ENCODE measurements around the gene FRAT1. TPM values are rescaled to one million over a fixed set of nuclear protein-coding genes. Genes with fewer than 3 reads are reported as not detected.

FRAT1 gene
- total RNA-seq, 4 donors from 2014 or later: 5.8 to 15.7 (median 10.3) TPM

GRCh38 chr10:97334370-97335175 lies 15.5 kb downstream of the FRAT1 start, which contains the start of gene FRAT2:
FRAT2 (minus strand) TSS chr10:97334729; CDS start chr10:97334572, 157 bp downstream.
- 1% methylated on average over 40 of the region's 103 CpGs; no CpG with 5 or more reads in 1 of the 2 donors for WGBS, 2 donors (ENCODE audit: low coverage in 1 of 2)
- peak; percentile 92 to 98 (median 97) for TF ChIP-seq POLR2AphosphoS5 (IDR thresholded peaks at IDR 0.05)
- TF ChIP-seq CTCF (IDR thresholded peaks at IDR 0.05): no peak
- peak; percentile 96 for TF ChIP-seq POLR2A (IDR thresholded peaks at IDR 0.05)
- H3K4me3 ChIP-seq: peak within 1 kb of the TSS; percentile 86 to 98 (median 92)
- intact Hi-C loops (cut with DNase I; ENCODE audit: low total_unique reads) (no loop called here), in situ Hi-C loops (cut with MboI; ENCODE audit: low pct_ligation_motif_present in 1 of 4, low pct_unique_long_range_greater_than_20kb in 1 of 4, low sequenced_read_pairs in 3 of 4) (no loop called here)
- no peaks in the 10 kb centered on the region for H3K27me3 ChIP-seq
- no peaks in the 10 kb centered on the region for H3K36me3 ChIP-seq
- H3K27ac ChIP-seq: peak within 1 kb of the TSS; percentile 98 to 99 (median 98)
- H3K9me3 ChIP-seq: no peaks in the 10 kb centered on the region
- H3K4me1 ChIP-seq: peaks cover 12 to 59% (median 43%) of the 10 kb centered on the region in 4 donors
- DNase-seq: peak; percentile 94

GRCh38 chr10:97335188-97335619 lies 16.1 kb downstream of the FRAT1 start:
- WGBS, 2 donors (ENCODE audit: low coverage in 1 of 2): 21% methylated on average over 25 of the region's 25 CpGs; no CpG with 5 or more reads in 1 of the 2 donors
- intact Hi-C loops (cut with DNase I; ENCODE audit: low total_unique reads): no loop called here
- peak overlapping the region; percentile 98 to 99 (median 98) for H3K27ac ChIP-seq
- peak overlapping the region; percentile 86 to 98 (median 92) for H3K4me3 ChIP-seq
- TF ChIP-seq POLR2AphosphoS5 (IDR thresholded peaks at IDR 0.05) (no peak), EP300 (IDR thresholded peaks at IDR 0.05; ENCODE audit: low read depth) (no peak), CTCF (IDR thresholded peaks at IDR 0.05) (no peak), POLR2A (IDR thresholded peaks at IDR 0.05) (no peak)
- peaks cover 12 to 52% (median 37%) of the 10 kb centered on the region in 4 donors for H3K4me1 ChIP-seq
- no peaks in the 10 kb centered on the region for H3K9me3 ChIP-seq
- in situ Hi-C loops (cut with MboI; ENCODE audit: low pct_ligation_motif_present in 1 of 4, low pct_unique_long_range_greater_than_20kb in 1 of 4, low sequenced_read_pairs in 3 of 4): no loop called here
- peak; percentile 19 for DNase-seq
- no peaks in the 10 kb centered on the region for H3K36me3 ChIP-seq
- no peaks in the 10 kb centered on the region for H3K27me3 ChIP-seq

GRCh38 chr10:97336006-97336405 lies 16.9 kb downstream of the FRAT1 start:
- 45 to 58% methylated on average over 5 of the region's 5 CpGs for WGBS, 2 donors (ENCODE audit: low coverage in 1 of 2)
- H3K27ac ChIP-seq: peak overlapping the region in 3 of 4 donors; percentile 71 to 98 (median 73)
- H3K4me3 ChIP-seq: no peak overlapping the region
- peaks cover 8 to 44% (median 35%) of the 10 kb centered on the region in 4 donors for H3K4me1 ChIP-seq
- in situ Hi-C loops (cut with MboI; ENCODE audit: low pct_ligation_motif_present in 1 of 4, low pct_unique_long_range_greater_than_20kb in 1 of 4, low sequenced_read_pairs in 3 of 4) (no loop called here), intact Hi-C loops (cut with DNase I; ENCODE audit: low total_unique reads) (no loop called here)
- no peak for DNase-seq
- no peaks in the 10 kb centered on the region for H3K27me3 ChIP-seq
- H3K36me3 ChIP-seq: no peaks in the 10 kb centered on the region
- no peaks in the 10 kb centered on the region for H3K9me3 ChIP-seq
- TF ChIP-seq EP300 (IDR thresholded peaks at IDR 0.05; ENCODE audit: low read depth): no peak

GRCh38 chr10:97336446-97336845 lies 17.4 kb downstream of the FRAT1 start:
- TF ChIP-seq CTCF (IDR thresholded peaks at IDR 0.05): no peak
- TF ChIP-seq POLR2AphosphoS5 (IDR thresholded peaks at IDR 0.05): no peak
- TF ChIP-seq POLR2A (IDR thresholded peaks at IDR 0.05): no peak
- TF ChIP-seq EP300 (IDR thresholded peaks at IDR 0.05; ENCODE audit: low read depth): no peak
- 18% methylated on average over 5 of the region's 5 CpGs for WGBS, 2 donors (ENCODE audit: low coverage in 1 of 2)
- no peaks in the 10 kb centered on the region for H3K36me3 ChIP-seq
- H3K4me1 ChIP-seq: peaks cover 4 to 40% (median 31%) of the 10 kb centered on the region in 4 donors
- no peaks in the 10 kb centered on the region for H3K27me3 ChIP-seq
- intact Hi-C loops (cut with DNase I; ENCODE audit: low total_unique reads): no loop called here
- no peak for DNase-seq
- H3K27ac ChIP-seq: peak overlapping the region; percentile 66 to 98 (median 72)
- H3K9me3 ChIP-seq: no peaks in the 10 kb centered on the region
- in situ Hi-C loops (cut with MboI; ENCODE audit: low pct_ligation_motif_present in 1 of 4, low pct_unique_long_range_greater_than_20kb in 1 of 4, low sequenced_read_pairs in 3 of 4): no loop called here
- peak overlapping the region in 1 of 4 donors; percentile 9 for H3K4me3 ChIP-seq

All from transverse colon (tissue), 4 donors.